Calu3 (cell line): ENCODE results near the gene ZSCAN10. TPM values are rescaled to one million over a fixed set of nuclear protein-coding genes. Genes with fewer than 3 reads are reported as not detected.
"Not testable (repeated sequence)": the region's sequence is repeated elsewhere in the genome, so short reads cannot be mapped to it uniquely, and the experiment has no call there.

Source experiments
- BruUV-seq: library from RNA; stranded (reverse); fragments of 400-500 nt; replicated peaks from 2 replicates; lab custom pipeline; 2021; lab: Mats Ljungman, UMichigan
- CTCF ChIA-PET: fragments of 300-600 bp; sonication (Branson Sonifier 250); formaldehyde crosslinking; loops from one replicate; lab custom pipeline; 2022; ENCODE audit warnings: antibody characterized with exemption; lab: Charles Lee
- DNase-seq: peaks from one replicate; pipeline ENCODE4 v3.0.0; 2022
- H3K27ac Mint-ChIP-seq: one replicate; pipeline ENCODE4 v1.8.0; 2022; ENCODE audit warnings: mixed read lengths; ENCODE audit not compliant: unreplicated experiment
- H3K27me3 Mint-ChIP-seq: one replicate; pipeline ENCODE4 v1.8.0; 2022; ENCODE audit warnings: mixed read lengths; ENCODE audit not compliant: unreplicated experiment
- H3K36me3 Mint-ChIP-seq: one replicate; pipeline ENCODE4 v1.8.0; 2022; ENCODE audit warnings: mild to moderate bottlenecking, moderate library complexity, mixed read lengths; ENCODE audit not compliant: insufficient read depth, unreplicated experiment
- H3K4me1 Mint-ChIP-seq: one replicate; pipeline ENCODE4 v1.8.0; 2022; ENCODE audit warnings: mild to moderate bottlenecking, low read depth, mixed read lengths; ENCODE audit not compliant: unreplicated experiment
- H3K4me3 Mint-ChIP-seq: one replicate; pipeline ENCODE4 v1.8.0; 2022; ENCODE audit warnings: mild to moderate bottlenecking, low read depth, moderate library complexity, mixed read lengths; ENCODE audit not compliant: unreplicated experiment
- H3K9me3 Mint-ChIP-seq: one replicate; pipeline ENCODE4 v1.8.0; 2022; ENCODE audit warnings: low read depth, mixed read lengths; ENCODE audit not compliant: unreplicated experiment
- intact Hi-C: fragments of 100-400 bp; cut with micrococcal nuclease; formaldehyde crosslinking; loops from one replicate; pipeline ENCODE4 v1.10.0; 2022; ENCODE audit not compliant: unreplicated experiment
- total RNA-seq: library from RNA; stranded (reverse); gene quantifications from 2 replicates; pipeline ENCODE4 v1.2.3, GENCODE V29; 2022
- TF ChIP-seq, protein P1 (sequence below): fragments of 200-600 bp; IDR thresholded peaks from one replicate; pipeline ENCODE4 v1.8.0; 2022; ENCODE audit warnings: antibody characterized with exemption; ENCODE audit not compliant: unreplicated experiment

Gene ZSCAN10
- total RNA-seq, 1 experiment from 2014 or later: not detected

DNA sequence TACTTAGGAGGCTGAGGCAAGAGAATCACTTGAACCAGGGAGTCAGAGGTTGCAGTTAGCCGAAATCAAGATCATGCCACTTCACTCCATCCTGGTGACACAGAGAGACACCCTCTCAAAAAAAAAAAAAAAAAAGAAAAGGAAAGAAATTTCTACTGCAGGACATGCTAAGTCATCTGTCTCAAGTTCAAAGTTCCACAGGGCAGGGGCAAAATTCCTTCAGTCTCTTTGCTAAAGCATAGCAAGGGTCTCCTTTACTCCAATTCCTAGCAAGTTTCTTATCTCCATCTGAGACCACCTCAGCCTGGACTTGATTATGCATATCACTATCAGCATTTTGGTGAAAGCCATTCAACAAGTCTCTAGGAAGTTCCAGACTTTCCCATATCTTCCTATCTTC is 14.6 kb downstream of the ZSCAN10 start:
- Mint-ChIP-seq H3K4me1 (no peaks in the 10 kb centered on the region), H3K27me3 (peaks cover 52% of the 10 kb centered on the region), H3K9me3 (no peaks in the 10 kb centered on the region), H3K36me3 (no peaks in the 10 kb centered on the region), H3K4me3 (no peak overlapping the region), H3K27ac (no peak overlapping the region)
- TF ChIP-seq, protein P1, sequence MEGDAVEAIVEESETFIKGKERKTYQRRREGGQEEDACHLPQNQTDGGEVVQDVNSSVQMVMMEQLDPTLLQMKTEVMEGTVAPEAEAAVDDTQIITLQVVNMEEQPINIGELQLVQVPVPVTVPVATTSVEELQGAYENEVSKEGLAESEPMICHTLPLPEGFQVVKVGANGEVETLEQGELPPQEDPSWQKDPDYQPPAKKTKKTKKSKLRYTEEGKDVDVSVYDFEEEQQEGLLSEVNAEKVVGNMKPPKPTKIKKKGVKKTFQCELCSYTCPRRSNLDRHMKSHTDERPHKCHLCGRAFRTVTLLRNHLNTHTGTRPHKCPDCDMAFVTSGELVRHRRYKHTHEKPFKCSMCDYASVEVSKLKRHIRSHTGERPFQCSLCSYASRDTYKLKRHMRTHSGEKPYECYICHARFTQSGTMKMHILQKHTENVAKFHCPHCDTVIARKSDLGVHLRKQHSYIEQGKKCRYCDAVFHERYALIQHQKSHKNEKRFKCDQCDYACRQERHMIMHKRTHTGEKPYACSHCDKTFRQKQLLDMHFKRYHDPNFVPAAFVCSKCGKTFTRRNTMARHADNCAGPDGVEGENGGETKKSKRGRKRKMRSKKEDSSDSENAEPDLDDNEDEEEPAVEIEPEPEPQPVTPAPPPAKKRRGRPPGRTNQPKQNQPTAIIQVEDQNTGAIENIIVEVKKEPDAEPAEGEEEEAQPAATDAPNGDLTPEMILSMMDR: no peak
- no TSS peak for BruUV-seq
- intact Hi-C loops: no loop called here
- DNase-seq: no peak
- CTCF ChIA-PET: no interaction called here

DNA sequence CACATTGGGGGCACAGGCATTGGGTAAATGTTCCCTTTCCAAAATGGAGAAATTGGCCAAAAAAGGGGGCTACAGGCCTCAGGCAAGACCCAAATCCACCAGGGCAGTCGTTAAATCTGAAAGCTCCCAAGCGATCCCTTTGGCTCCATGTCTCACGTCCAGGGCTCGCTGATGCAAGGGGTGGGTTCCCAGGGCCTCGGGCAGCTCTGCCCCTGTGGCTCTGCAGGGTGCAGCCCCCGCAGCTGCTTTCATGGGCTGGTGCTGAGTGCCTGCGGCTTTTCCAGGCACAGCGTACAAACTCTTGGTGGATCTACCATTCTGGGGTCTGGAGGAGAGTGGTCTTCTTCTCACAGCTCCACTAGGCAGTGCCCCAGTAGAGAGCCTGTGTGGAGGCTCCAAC is 15.7 kb downstream of the ZSCAN10 start:
- H3K27ac Mint-ChIP-seq, H3K4me1 Mint-ChIP-seq, H3K36me3 Mint-ChIP-seq, BruUV-seq, CTCF ChIA-PET, H3K9me3 Mint-ChIP-seq, intact Hi-C loops, H3K4me3 Mint-ChIP-seq, DNase-seq: not testable (repeated sequence)
- H3K27me3 Mint-ChIP-seq: peaks cover 53% of the 10 kb centered on the region

DNA sequence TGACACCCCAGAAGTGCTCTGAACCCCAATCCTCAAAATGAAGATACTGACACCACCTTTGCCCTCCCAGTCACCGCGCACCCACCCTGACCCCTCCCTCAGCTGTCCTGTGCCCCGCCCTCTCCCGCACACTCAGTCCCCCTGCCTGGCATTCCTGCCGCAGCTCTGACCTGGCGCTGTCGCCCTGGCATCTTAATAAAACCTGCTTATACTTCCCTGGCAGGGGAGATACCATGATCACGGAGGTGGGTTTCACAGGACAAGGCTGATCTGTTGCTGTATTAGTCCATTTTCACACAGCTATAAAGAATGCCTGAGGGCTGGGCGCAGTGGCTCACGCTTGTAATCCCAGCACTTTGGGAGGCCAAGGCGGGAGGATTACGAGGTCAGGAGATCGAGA is 17.1 kb downstream of the ZSCAN10 start:
- intact Hi-C loops, H3K4me1 Mint-ChIP-seq, DNase-seq, H3K27ac Mint-ChIP-seq, BruUV-seq, H3K9me3 Mint-ChIP-seq, CTCF ChIA-PET, H3K4me3 Mint-ChIP-seq, H3K36me3 Mint-ChIP-seq: not testable (repeated sequence)
- peaks cover 40% of the 10 kb centered on the region for H3K27me3 Mint-ChIP-seq

DNA sequence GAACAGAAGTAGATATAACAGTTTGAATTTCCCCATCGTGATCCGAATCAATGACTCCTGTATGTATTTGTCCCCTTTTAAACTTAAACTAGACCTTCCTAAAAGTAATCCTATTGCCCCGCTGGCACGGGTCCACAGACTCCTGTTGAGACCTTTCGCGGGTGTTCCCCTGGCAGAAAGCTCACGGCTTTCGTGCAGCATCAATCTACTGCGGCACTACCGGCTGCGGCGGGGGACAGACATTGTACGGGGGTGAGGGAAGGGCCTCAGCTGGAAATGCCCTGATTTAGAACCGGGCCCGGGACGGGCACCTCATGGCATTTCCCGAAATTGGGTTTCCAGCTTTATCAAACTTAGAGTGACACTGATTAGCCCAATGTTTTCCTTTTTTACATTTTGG is 19.1 kb downstream of the ZSCAN10 start:
- TF ChIP-seq, protein P1: no peak
- Mint-ChIP-seq H3K4me1 (peaks cover 9% of the 10 kb centered on the region), H3K4me3 (no peak overlapping the region), H3K27ac (no peak overlapping the region), H3K27me3 (peaks cover 42% of the 10 kb centered on the region), H3K36me3 (no peaks in the 10 kb centered on the region), H3K9me3 (no peaks in the 10 kb centered on the region)
- BruUV-seq: no TSS peak
- DNase-seq: no peak
- intact Hi-C loops: no loop called here
- CTCF ChIA-PET: interaction anchor here (0.6 kb wide), 1 partner anchor 676 kb away, joined by 4 read pairs; no protein-coding TSS in a partner anchor

- peaks cover 63% of the 10 kb centered on the region for H3K27me3 Mint-ChIP-seq
- no TSS peak for BruUV-seq
- no peaks in the 10 kb centered on the region for H3K9me3 Mint-ChIP-seq
- peaks cover 9% of the 10 kb centered on the region for H3K4me1 Mint-ChIP-seq
- peaks cover 5% of the 10 kb centered on the region for H3K36me3 Mint-ChIP-seq
- intact Hi-C loops: no loop called here
- CTCF ChIA-PET: interaction anchor here (1.2 to 1.5 kb wide), 2 partner anchors 17 to 53 kb away, joined by 3 to 4 read pairs; no protein-coding TSS in a partner anchor
- TF ChIP-seq, protein P1: no peak
- DNase-seq: no peak
- no peak overlapping the region for H3K4me3 Mint-ChIP-seq
- no peak overlapping the region for H3K27ac Mint-ChIP-seq
Observed at GRCh38 chr16:3076577-3076976, 22.5 kb downstream of the ZSCAN10 start.

DNA sequence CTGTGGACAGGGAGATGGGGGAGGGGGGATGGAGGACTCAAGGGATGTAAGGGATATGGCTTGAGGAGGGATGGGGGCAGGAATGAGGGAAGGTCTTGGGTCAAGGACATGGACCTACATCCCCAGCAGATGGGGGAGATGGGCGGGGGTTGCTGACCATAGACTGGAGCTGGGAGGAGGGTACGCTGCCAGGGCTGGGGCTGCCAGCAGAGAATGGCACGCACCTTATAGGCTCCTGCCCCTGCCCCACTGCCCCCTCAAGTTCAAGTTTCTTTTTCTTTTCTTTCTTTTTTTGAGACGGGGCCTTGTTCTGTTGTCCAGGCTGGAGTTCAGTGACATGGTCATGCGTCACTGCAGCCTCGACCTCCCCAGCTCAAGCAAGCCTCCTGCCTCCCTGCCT is 23.1 kb downstream of the ZSCAN10 start:
- H3K9me3 Mint-ChIP-seq, H3K36me3 Mint-ChIP-seq, H3K4me3 Mint-ChIP-seq, BruUV-seq, intact Hi-C loops, DNase-seq, H3K4me1 Mint-ChIP-seq, H3K27ac Mint-ChIP-seq: not testable (repeated sequence)
- CTCF ChIA-PET: interaction anchor here (1.2 to 1.6 kb wide), 3 partner anchors 11 to 54 kb away, joined by 3 to 4 read pairs (median 4); no protein-coding TSS in a partner anchor
- H3K27me3 Mint-ChIP-seq: peaks cover 63% of the 10 kb centered on the region
